Breast epithelium (tissue), 4 donors: ENCODE data around the gene ANKS1B. TPM values are rescaled to one million over a fixed set of nuclear protein-coding genes. Genes with fewer than 3 reads are reported as not detected.

Experiments
- DNase-seq, 2 donors: peaks; one replicate each; pipeline ENCODE4 v3.0.0-alpha.2; 2019; ENCODE audit warnings: low spot score in 2 of 2
- H3K27ac ChIP-seq, 2 donors: fragments of 200-600 bp; sonication (generic) in 1 of 2; one replicate each; pipeline ENCODE4 v1.5.1; 2016 to 2019; ENCODE audit warnings: mild to moderate bottlenecking in 1 of 2
- H3K27me3 ChIP-seq, 2 donors: fragments of 200-600 bp; sonication (generic) in 1 of 2; one replicate each; pipeline versions ENCODE4 v1.5.1 to v1.6.0; 2017 to 2019; ENCODE audit warnings: control low read depth in 1 of 2, mild to moderate bottlenecking in 1 of 2
- H3K36me3 ChIP-seq: fragments of 200-600 bp; one replicate; pipeline ENCODE4 v1.5.1; 2019
- H3K4me1 ChIP-seq, 2 donors: fragments of 200-600 bp; sonication (generic); one replicate each; pipeline ENCODE4 v1.5.1; 2016 to 2019; ENCODE audit warnings: control low read depth in 1 of 2
- H3K4me3 ChIP-seq, 3 donors: fragments of 200-600 bp; sonication (generic); 1 replicate in 2 of 3; 2 replicates in 1 of 3; pipeline ENCODE4 v1.5.1; 2016 to 2019; ENCODE audit warnings: mild to moderate bottlenecking in 3 of 3, moderate library complexity in 2 of 3
- H3K9me3 ChIP-seq, 2 donors: fragments of 200-600 bp; sonication (generic) in 1 of 2; one replicate each; pipeline ENCODE4 v1.5.1; 2016 to 2019; ENCODE audit warnings: control low read depth in 1 of 2
- POLR2A ChIP-seq: fragments of 450-650 bp; IDR thresholded peaks from one replicate; pipeline ENCODE4 v1.6.1; 2016; ENCODE audit warnings: antibody characterized with exemption, mild to moderate bottlenecking, moderate library complexity
- POLR2AphosphoS5 ChIP-seq, 3 donors: sonication (generic); formaldehyde crosslinking; IDR thresholded peaks; one replicate each; pipeline ENCODE4 v1.6.1; 2017; ENCODE audit warnings: antibody characterized with exemption in 3 of 3
- intact Hi-C: fragments of 100-400 bp; cut with DNase I; formaldehyde crosslinking; loops from one replicate; pipeline ENCODE4 v1.15.1; 2023; ENCODE audit warnings: low total_unique reads
- total RNA-seq, 3 donors: library from RNA; depleted of rRNA; stranded (reverse); fragments of >200 nt; gene quantifications; one replicate each; pipeline ENCODE4 v1.1.0, GENCODE V29; 2016
- TF ChIP-seq, protein P1 (sequence below), 3 donors: fragments of 450-650 bp; IDR thresholded peaks; one replicate each; pipeline ENCODE4 v1.5.1; 2016 to 2017; ENCODE audit warnings: antibody characterized with exemption in 3 of 3, mild to moderate bottlenecking in 3 of 3, moderate library complexity in 3 of 3

ANKS1B gene
- total RNA-seq, 3 donors from 2014 or later: 16.6 to 115 (median 32.4) TPM

DNA sequence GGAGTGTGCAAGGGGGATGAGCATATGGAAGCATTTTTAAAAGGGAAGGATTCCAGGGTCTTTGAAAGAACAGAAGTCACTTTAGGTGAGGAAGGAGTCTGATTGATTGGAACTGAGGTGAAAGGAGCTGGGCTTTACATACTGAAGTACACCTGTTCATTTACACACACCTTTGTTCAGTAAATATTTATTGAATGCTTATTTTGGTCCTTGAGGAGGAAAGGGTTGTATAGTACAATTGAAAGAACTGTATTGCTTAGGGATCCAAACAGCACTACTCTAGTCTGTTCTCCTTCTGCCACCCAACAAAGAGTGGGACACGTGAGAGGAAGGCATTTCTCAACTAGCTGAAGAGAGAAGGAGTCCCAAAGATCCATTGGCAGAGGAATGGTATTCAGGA, 1275.7 kb downstream of the ANKS1B start:
- H3K27ac ChIP-seq: no peak overlapping the region
- no peak for DNase-seq
- no peaks in the 10 kb centered on the region for H3K9me3 ChIP-seq
- H3K36me3 ChIP-seq: no peaks in the 10 kb centered on the region
- H3K4me1 ChIP-seq: no peaks in the 10 kb centered on the region
- H3K4me3 ChIP-seq: no peak overlapping the region
- no peak for TF ChIP-seq POLR2A
- TF ChIP-seq, protein P1, sequence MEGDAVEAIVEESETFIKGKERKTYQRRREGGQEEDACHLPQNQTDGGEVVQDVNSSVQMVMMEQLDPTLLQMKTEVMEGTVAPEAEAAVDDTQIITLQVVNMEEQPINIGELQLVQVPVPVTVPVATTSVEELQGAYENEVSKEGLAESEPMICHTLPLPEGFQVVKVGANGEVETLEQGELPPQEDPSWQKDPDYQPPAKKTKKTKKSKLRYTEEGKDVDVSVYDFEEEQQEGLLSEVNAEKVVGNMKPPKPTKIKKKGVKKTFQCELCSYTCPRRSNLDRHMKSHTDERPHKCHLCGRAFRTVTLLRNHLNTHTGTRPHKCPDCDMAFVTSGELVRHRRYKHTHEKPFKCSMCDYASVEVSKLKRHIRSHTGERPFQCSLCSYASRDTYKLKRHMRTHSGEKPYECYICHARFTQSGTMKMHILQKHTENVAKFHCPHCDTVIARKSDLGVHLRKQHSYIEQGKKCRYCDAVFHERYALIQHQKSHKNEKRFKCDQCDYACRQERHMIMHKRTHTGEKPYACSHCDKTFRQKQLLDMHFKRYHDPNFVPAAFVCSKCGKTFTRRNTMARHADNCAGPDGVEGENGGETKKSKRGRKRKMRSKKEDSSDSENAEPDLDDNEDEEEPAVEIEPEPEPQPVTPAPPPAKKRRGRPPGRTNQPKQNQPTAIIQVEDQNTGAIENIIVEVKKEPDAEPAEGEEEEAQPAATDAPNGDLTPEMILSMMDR (IDR thresholded peaks at IDR 0.05): no peak
- TF ChIP-seq POLR2AphosphoS5 (IDR thresholded peaks at IDR 0.05): no peak
- H3K27me3 ChIP-seq: no peaks in the 10 kb centered on the region
- intact Hi-C loops: no loop called here

DNA sequence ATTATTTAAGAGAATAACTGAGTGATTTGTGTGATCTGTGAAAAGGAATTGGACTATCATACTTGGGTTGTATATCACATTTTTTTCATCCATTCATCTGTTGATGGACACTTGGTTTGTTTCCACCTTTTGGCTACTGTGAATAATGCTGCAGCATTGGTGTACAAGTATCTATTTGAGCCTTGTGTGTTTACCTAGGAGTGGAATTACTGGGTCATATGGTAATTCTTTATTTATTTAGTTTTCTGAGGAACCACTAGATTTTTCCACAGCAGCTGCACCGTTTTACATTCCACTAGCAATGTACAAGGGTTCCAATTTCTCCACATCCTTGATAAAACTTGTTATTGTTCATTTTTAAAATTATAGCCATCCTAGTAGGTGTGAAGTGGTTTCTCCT, 1283.6 kb downstream of the ANKS1B start:
- no peaks in the 10 kb centered on the region for H3K27me3 ChIP-seq
- intact Hi-C loops: no loop called here
- no peak overlapping the region for H3K27ac ChIP-seq
- TF ChIP-seq POLR2AphosphoS5 (IDR thresholded peaks at IDR 0.05): no peak
- TF ChIP-seq, protein P1 (IDR thresholded peaks at IDR 0.05): no peak
- no peak for TF ChIP-seq POLR2A
- no peaks in the 10 kb centered on the region for H3K4me1 ChIP-seq
- no peak for DNase-seq
- no peaks in the 10 kb centered on the region for H3K36me3 ChIP-seq
- H3K9me3 ChIP-seq: no peaks in the 10 kb centered on the region
- no peak overlapping the region for H3K4me3 ChIP-seq

DNA sequence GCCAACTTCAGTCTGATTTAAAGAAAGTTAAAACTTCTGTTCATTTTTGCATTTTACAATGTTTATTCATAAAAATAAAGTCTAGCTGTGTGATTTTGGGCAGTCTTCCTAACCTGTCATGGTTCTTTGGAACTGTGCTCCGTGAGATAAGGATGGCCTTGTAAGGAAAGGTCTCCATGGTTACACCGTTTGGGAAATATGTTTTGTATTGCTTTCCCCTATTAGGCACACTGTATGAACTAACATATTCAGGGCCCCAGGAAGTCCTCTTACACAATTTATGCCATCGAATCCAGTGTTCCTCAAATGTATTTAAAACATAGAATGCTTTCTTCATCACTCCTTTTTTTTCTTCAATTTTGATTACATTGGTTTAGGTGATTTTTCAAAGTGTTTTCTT, 1285.2 kb downstream of the ANKS1B start:
- H3K4me3 ChIP-seq: no peak overlapping the region
- no peaks in the 10 kb centered on the region for H3K9me3 ChIP-seq
- H3K4me1 ChIP-seq: no peaks in the 10 kb centered on the region
- no peak overlapping the region for H3K27ac ChIP-seq
- intact Hi-C loops: no loop called here
- H3K36me3 ChIP-seq: no peaks in the 10 kb centered on the region
- no peaks in the 10 kb centered on the region for H3K27me3 ChIP-seq
- no peak for TF ChIP-seq POLR2AphosphoS5 (IDR thresholded peaks at IDR 0.05)
- TF ChIP-seq, protein P1 (IDR thresholded peaks at IDR 0.05): no peak
- TF ChIP-seq POLR2A: no peak
- no peak for DNase-seq

DNA sequence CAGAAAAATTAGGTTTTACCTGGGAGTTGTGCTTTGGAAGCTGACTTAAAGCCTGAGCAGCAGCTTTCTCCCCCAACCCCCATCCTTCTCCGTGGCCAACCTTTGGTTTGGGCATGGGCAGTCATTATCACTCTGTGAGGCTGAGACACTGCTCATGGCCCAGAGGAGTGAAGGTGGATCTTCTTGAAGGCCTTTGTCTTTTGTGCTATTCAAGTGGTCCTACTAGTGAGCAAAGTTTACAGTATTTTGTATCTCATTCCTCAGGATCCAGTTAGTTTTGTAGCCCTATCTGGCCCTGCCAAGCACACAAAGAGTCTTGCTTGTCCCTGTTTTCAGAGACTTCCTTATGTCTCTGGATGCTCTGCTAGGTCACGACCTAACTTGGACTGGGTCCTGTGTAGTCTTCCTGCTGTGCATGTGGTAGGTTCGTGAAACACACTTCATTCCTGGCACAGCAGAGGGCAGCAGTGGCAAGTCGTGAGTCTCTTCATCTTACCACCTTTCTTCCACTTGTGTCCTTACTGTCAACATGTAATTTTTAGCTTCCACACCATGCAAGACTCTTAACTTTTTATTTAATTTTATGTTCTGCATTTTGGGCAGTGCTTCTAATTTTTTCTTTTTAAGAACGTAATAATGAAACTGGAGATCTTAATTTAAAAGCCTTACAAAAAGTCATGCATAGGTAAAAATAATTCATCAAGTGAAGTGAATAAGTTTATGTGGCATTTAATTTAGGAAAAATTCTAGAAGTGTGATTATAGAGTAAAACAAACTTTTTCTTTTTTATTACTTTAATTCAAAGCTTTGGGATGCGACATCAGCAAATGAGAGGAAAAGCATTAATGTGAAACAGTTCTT, 1285.9 kb downstream of the ANKS1B start:
- Histone ChIP-seq H3K36me3 (no peaks in the 10 kb centered on the region), H3K4me3 (no peak overlapping the region), H3K4me1 (no peaks in the 10 kb centered on the region), H3K27ac (no peak overlapping the region), H3K27me3 (no peaks in the 10 kb centered on the region), H3K9me3 (no peaks in the 10 kb centered on the region)
- TF ChIP-seq, protein P1 (IDR thresholded peaks at IDR 0.05): peak in 2 of 3 donors; percentile 31 to 46
- no peak for TF ChIP-seq POLR2AphosphoS5 (IDR thresholded peaks at IDR 0.05)
- DNase-seq: peak in 1 of 2 donors; percentile 30
- intact Hi-C loops: no loop called here

DNA sequence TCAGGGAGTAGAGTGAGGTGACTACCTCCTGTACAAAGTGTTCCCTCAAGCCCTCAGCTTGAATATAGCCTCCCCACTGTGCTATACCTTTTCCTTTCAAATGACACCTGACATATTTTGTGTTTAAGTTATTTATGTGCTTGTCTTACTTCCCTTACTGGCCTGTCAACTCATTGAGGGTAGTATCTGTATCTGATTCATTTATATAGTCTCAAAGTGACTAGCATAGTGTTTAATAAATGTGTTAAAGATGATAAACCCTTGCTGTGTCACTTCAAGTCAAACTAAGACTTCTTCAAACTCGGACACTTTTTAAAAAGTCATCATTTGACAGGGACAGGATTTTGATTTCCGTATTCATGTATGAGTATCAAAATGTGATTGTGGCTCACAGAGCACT, 1287.5 kb downstream of the ANKS1B start:
- Histone ChIP-seq H3K36me3 (no peaks in the 10 kb centered on the region), H3K9me3 (no peaks in the 10 kb centered on the region), H3K4me3 (no peak overlapping the region), H3K4me1 (no peaks in the 10 kb centered on the region), H3K27ac (no peak overlapping the region), H3K27me3 (no peaks in the 10 kb centered on the region)
- DNase-seq: no peak
- intact Hi-C loops: no loop called here
- TF ChIP-seq, protein P1 (IDR thresholded peaks at IDR 0.05): no peak
- TF ChIP-seq POLR2AphosphoS5 (IDR thresholded peaks at IDR 0.05) (no peak), POLR2A (no peak)
